Thymus (tissue), 11 donors: ENCODE results near the gene ZNF710. TPM values are rescaled to one million over a fixed set of nuclear protein-coding genes. Genes with fewer than 3 reads are reported as not detected.

Experiments used
- DNase-seq, 9 donors: peaks; one replicate each; pipeline ENCODE4 v3.0.0-alpha.2; 2013; ENCODE audit warnings: low spot score in 9 of 9, low read depth in 6 of 9, missing footprints in 1 of 9
- H3K27ac ChIP-seq, 2 donors: one replicate each; pipeline ENCODE4 v1.5.1; 2013; ENCODE audit warnings: control low read depth in 1 of 2, low read depth in 1 of 2, low read length in 1 of 2, mild to moderate bottlenecking in 1 of 2, moderate library complexity in 1 of 2
- H3K27me3 ChIP-seq, 2 donors: one replicate each; pipeline ENCODE4 v1.5.1; 2013; ENCODE audit warnings: low read length in 1 of 2; ENCODE audit not compliant: control insufficient read depth in 2 of 2, insufficient read depth in 1 of 2
- H3K36me3 ChIP-seq, 2 donors: one replicate each; pipeline ENCODE4 v1.5.1; 2013; ENCODE audit warnings: low read length in 1 of 2, mild to moderate bottlenecking in 1 of 2, moderate library complexity in 1 of 2; ENCODE audit not compliant: control insufficient read depth in 2 of 2, insufficient read depth in 2 of 2
- H3K4me1 ChIP-seq, 2 donors: one replicate each; pipeline ENCODE4 v1.5.1; 2013; ENCODE audit warnings: low read length in 2 of 2; ENCODE audit not compliant: control insufficient read depth in 2 of 2, insufficient read depth in 2 of 2
- H3K4me3 ChIP-seq, 2 donors: one replicate each; pipeline ENCODE4 v1.5.1; 2013; ENCODE audit warnings: low read length in 2 of 2, control low read depth in 1 of 2, mild to moderate bottlenecking in 1 of 2
- H3K9me3 ChIP-seq, 2 donors: one replicate each; pipeline ENCODE4 v1.5.1; 2013; ENCODE audit warnings: low read length in 1 of 2, mild to moderate bottlenecking in 1 of 2; ENCODE audit not compliant: control insufficient read depth in 2 of 2, insufficient read depth in 1 of 2
- WGBS: extraction: QIAGEN DNeasy Blood & Tissue Kit; methylation state at CpG from one replicate; pipeline ENCODE4 v1.1.7; 2013; 5-methylcytosine and 5-hydroxymethylcytosine counted together
- polyA plus RNA-seq: library from polyadenylated mRNA; stranded (reverse); fragments of 200-250 nt; gene quantifications from one replicate; pipeline ENCODE4 v1.2.3, GENCODE V29; 2013
- total RNA-seq: library from RNA; stranded (reverse); fragments of 120-200 nt; gene quantifications from one replicate; pipeline ENCODE4 v1.2.4, GENCODE V29; 2013
- donor health status: healthy.

Gene ZNF710
- total and polyA plus RNA-seq, 2 donors, result 12.5 to 21.9 TPM

GRCh38 chr15:90020021-90020735 lies 19.1 kb downstream of the ZNF710 start:
- WGBS, result 82% methylated on average over 18 of the region's 18 CpGs
- Histone ChIP-seq H3K4me3 (no peak overlapping the region), H3K36me3 (peaks cover 0 to 3% of the 10 kb centered on the region in 2 donors), H3K4me1 (peaks cover 12 to 56% of the 10 kb centered on the region in 2 donors), H3K27ac (no peak overlapping the region), H3K9me3 (no peaks in the 10 kb centered on the region), H3K27me3 (no peaks in the 10 kb centered on the region)
- DNase-seq, result no peak

- H3K27me3 ChIP-seq, result no peaks in the 10 kb centered on the region
- no peak overlapping the region for H3K4me3 ChIP-seq
- no peak for DNase-seq
- WGBS, result 97% methylated on average over 10 of the region's 10 CpGs
- H3K4me1 ChIP-seq, result peaks cover 12 to 56% of the 10 kb centered on the region in 2 donors
- peaks cover 0 to 3% of the 10 kb centered on the region in 2 donors for H3K36me3 ChIP-seq
- H3K27ac ChIP-seq, result peak overlapping the region in 1 of 2 donors; percentile 5
- no peaks in the 10 kb centered on the region for H3K9me3 ChIP-seq
Observed at GRCh38 chr15:90020936-90021507, 19.9 kb downstream of the ZNF710 start.

GRCh38 chr15:90022345-90022744 lies 21.2 kb downstream of the ZNF710 start:
- Histone ChIP-seq H3K9me3 (peaks cover 0 to 3% of the 10 kb centered on the region in 2 donors), H3K27me3 (no peaks in the 10 kb centered on the region), H3K4me3 (no peak overlapping the region), H3K4me1 (peaks cover 4 to 44% of the 10 kb centered on the region in 2 donors), H3K36me3 (peaks cover 0 to 3% of the 10 kb centered on the region in 2 donors), H3K27ac (no peak overlapping the region)
- no peak for DNase-seq
- WGBS, result 98% methylated on average over 6 of the region's 6 CpGs

- H3K36me3 ChIP-seq, result peaks cover 0 to 3% of the 10 kb centered on the region in 2 donors
- H3K4me1 ChIP-seq, result peaks cover 2 to 38% of the 10 kb centered on the region in 2 donors
- DNase-seq, result no peak
- no peak overlapping the region for H3K27ac ChIP-seq
- 89% methylated on average over 6 of the region's 6 CpGs for WGBS
- no peak overlapping the region for H3K4me3 ChIP-seq
- H3K9me3 ChIP-seq, result peaks cover 0 to 7% of the 10 kb centered on the region in 2 donors
- no peaks in the 10 kb centered on the region for H3K27me3 ChIP-seq
Observed at GRCh38 chr15:90022905-90023700, 22.0 kb downstream of the ZNF710 start.

GRCh38 chr15:90024406-90024805 lies 23.3 kb downstream of the ZNF710 start:
- peaks cover 2 to 38% of the 10 kb centered on the region in 2 donors for H3K4me1 ChIP-seq
- WGBS, result 93% methylated on average over 4 of the region's 4 CpGs

DNA sequence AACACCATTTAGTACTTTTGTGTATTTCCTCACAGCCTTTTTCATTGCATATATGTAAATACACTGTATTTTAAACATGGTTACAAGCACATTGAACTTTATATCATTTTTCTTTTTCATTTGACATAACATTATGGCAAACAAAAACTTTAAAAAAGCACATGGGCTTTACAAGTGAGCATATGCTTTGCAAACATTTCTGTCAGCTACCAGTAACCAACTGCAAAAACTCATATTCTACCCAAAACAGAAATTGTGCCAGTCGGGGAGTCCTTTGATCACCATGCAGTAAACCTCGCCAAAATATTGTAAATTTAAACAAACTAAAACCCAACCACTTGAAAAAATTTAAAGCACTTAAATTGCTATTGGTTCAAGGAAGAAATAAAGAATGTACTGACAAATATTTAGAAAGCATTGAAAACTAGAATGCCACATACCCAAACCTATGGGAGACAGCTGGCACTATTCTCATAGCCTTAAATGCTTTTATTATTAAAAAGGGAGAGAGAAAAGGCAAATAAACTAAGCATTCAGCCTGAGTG lies 24.4 kb downstream of the ZNF710 start:
- H3K36me3 ChIP-seq, result peaks cover 0 to 3% of the 10 kb centered on the region in 2 donors
- DNase-seq, result no peak
- H3K27ac ChIP-seq, result no peak overlapping the region
- peaks cover 0 to 7% of the 10 kb centered on the region in 2 donors for H3K9me3 ChIP-seq
- H3K4me1 ChIP-seq, result peaks cover 2 to 26% of the 10 kb centered on the region in 2 donors
- 87% methylated on average over 2 of the region's 2 CpGs for WGBS
- no peak overlapping the region for H3K4me3 ChIP-seq
- no peaks in the 10 kb centered on the region for H3K27me3 ChIP-seq

More at GRCh38 chr15:90024406-90024805, 23.3 kb downstream of the ZNF710 start:
- Histone ChIP-seq H3K27me3 (no peaks in the 10 kb centered on the region), H3K36me3 (peaks cover 0 to 3% of the 10 kb centered on the region in 2 donors), H3K9me3 (peaks cover 0 to 7% of the 10 kb centered on the region in 2 donors), H3K4me3 (no peak overlapping the region), H3K27ac (no peak overlapping the region)
- DNase-seq, result no peak

DNA sequence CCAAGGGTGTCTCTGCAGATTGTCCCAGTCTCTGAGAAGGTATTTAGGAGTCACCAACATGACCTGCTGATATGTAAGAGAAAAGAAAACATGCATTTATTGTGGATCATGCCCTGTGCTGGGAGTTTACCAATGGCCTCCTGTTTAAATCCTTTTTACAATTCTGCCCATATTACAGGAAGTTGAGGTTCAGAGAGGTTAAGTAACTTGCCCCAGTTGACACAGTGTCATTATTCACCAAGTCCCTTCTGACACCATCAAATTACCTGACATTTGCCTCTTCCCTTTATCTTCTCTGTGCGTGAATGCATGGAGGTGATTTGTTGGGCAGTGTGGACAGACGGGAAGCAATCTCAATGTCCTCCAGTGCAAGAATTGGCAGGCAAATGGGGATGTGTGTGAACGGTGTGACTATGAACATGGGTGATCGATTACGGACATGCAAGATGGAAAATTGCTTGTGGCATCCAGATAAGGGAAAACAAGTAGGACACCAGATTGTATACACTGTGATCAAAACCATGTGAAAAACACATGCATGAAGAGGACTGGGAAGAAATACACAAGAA lies 27.3 kb downstream of the ZNF710 start:
- Histone ChIP-seq H3K27me3 (no peaks in the 10 kb centered on the region), H3K36me3 (no peaks in the 10 kb centered on the region), H3K4me1 (peaks cover 4 to 25% of the 10 kb centered on the region in 2 donors), H3K4me3 (no peak overlapping the region), H3K27ac (no peak overlapping the region), H3K9me3 (peaks cover 0 to 7% of the 10 kb centered on the region in 2 donors)
- no peak for DNase-seq
- 98% methylated on average over 5 of the region's 5 CpGs for WGBS

GRCh38 chr15:90029024-90029423 lies 27.9 kb downstream of the ZNF710 start:
- Histone ChIP-seq H3K27me3 (no peaks in the 10 kb centered on the region), H3K4me1 (peaks cover 4 to 30% of the 10 kb centered on the region in 2 donors), H3K36me3 (no peaks in the 10 kb centered on the region), H3K27ac (no peak overlapping the region), H3K4me3 (no peak overlapping the region), H3K9me3 (peaks cover 0 to 7% of the 10 kb centered on the region in 2 donors)
- WGBS, result 97% methylated on average over 1 of the region's 1 CpG
- DNase-seq, result no peak
